Activated T-cell treated with anti-CD3 and anti-CD28 coated beads for 48 hours (primary cell): Measurements from ENCODE around the gene ACER2.
A peak's percentile ranks its signal among the peaks of the same experiment; 100 is the strongest.

ENCODE experiments used
- DNase-seq: peaks from one replicate; pipeline ENCODE4 v3.0.0-alpha.2; 2020; ENCODE audit warnings: low read depth

Gene ACER2

GRCh38 chr9:19456426-19456825 lies 47.6 kb downstream of the ACER2 start:
- DNase-seq = no peak

- DNase-seq = peak; percentile 37
Measured at GRCh38 chr9:19456996-19457692, 48.3 kb downstream of the ACER2 start.

- no peak for DNase-seq
Measured at GRCh38 chr9:19457693-19458009, 48.8 kb downstream of the ACER2 start.

- DNase-seq = no peak
Measured at GRCh38 chr9:19460243-19460642, 51.4 kb downstream of the ACER2 start.

- DNase-seq = no peak
Measured at GRCh38 chr9:19461135-19461534, 52.3 kb downstream of the ACER2 start.

- no peak for DNase-seq
Measured at GRCh38 chr9:19464061-19464763, 55.4 kb downstream of the ACER2 start.

- peak; percentile 66 for DNase-seq
Measured at GRCh38 chr9:19464764-19465585, 56.2 kb downstream of the ACER2 start.

GRCh38 chr9:19465586-19466279 lies 56.9 kb downstream of the ACER2 start:
- DNase-seq = no peak

- no peak for DNase-seq
Measured at GRCh38 chr9:19466280-19466639, 57.5 kb downstream of the ACER2 start.

- no peak for DNase-seq
Measured at GRCh38 chr9:19469271-19469670, 60.5 kb downstream of the ACER2 start.

- no peak for DNase-seq
Measured at GRCh38 chr9:19470567-19470966, 61.8 kb downstream of the ACER2 start.

GRCh38 chr9:19470981-19471650 lies 62.3 kb downstream of the ACER2 start:
- no peak for DNase-seq

GRCh38 chr9:19471737-19472648 lies 63.2 kb downstream of the ACER2 start:
- DNase-seq = peak; percentile 47

GRCh38 chr9:19473605-19474004 lies 64.8 kb downstream of the ACER2 start:
- no peak for DNase-seq

- DNase-seq = no peak
Measured at GRCh38 chr9:19479874-19480273, 71.1 kb downstream of the ACER2 start.

GRCh38 chr9:19480345-19480744 lies 71.5 kb downstream of the ACER2 start:
- no peak for DNase-seq

- DNase-seq = no peak
Measured at GRCh38 chr9:19481121-19481870, 72.5 kb downstream of the ACER2 start.

GRCh38 chr9:19481971-19482404 lies 73.2 kb downstream of the ACER2 start:
- DNase-seq = no peak

- no peak for DNase-seq
Measured at GRCh38 chr9:19484699-19485098, 75.9 kb downstream of the ACER2 start.

- no peak for DNase-seq
Measured at GRCh38 chr9:19485193-19485592, 76.4 kb downstream of the ACER2 start.
